ENCODE data around the gene EFNA5.
A peak's percentile ranks its signal among the peaks of the same experiment; 100 is the strongest.

Gene EFNA5

DNA sequence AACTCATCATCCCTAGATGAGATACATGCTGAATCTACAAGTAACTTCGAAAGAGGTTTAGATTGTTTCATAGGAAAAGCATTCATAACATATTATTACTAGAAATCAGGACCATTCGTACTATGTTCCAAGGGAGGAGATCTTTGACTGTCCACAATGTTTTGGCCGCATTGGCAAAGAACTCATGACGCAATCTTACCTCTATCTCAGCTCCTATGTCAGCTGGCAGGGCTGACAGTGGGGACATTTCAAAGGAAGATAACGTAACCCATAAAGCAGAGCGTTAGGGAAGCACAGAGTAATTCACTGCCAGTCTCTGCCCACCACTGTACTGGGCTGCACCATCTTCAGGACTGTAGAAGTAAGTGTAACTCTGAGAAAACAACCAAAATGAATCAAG lies 69.7 kb downstream of the EFNA5 start:
- DNase-seq, result no peak

DNA sequence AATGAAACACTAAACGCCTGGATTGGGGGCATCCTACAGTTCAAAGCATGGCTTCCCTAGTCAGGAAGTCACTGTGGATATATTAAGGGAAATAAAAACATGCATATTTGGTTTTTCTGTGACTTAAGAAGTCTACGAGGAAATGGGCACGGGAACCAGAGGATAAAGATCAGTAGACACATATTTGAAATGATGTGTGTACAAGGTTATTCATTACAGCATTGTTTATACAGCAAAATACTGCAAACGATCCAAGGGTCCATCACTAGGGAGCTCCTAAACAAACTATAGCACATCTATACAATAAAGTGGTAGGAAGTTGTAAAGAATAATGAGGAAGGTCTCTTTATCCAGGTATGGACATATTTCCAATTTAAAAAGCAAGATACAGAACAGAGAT lies 71.8 kb downstream of the EFNA5 start:
- DNase-seq, result no peak

DNA sequence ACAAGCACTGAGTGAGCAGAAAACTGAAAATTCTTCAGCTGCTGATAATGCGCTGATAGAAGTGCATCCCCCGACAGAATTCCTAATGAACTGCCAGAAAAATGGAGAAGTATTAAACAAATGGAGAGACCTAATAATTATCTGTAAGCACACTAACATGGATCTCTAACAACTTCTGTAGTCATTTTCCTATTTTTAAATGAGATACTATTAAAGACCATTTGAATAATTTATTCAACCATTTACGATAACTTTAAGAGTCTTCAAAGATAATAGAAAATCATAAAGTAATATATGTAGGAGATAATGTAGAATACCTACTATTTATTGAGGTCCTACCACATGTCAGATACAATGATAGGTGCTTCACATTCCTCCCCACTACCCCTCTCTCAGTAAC lies 72.9 kb downstream of the EFNA5 start:
- DNase-seq, result no peak

GRCh38 chr5:107597247-107597646 lies 73.5 kb downstream of the EFNA5 start:
- no peak for DNase-seq

DNA sequence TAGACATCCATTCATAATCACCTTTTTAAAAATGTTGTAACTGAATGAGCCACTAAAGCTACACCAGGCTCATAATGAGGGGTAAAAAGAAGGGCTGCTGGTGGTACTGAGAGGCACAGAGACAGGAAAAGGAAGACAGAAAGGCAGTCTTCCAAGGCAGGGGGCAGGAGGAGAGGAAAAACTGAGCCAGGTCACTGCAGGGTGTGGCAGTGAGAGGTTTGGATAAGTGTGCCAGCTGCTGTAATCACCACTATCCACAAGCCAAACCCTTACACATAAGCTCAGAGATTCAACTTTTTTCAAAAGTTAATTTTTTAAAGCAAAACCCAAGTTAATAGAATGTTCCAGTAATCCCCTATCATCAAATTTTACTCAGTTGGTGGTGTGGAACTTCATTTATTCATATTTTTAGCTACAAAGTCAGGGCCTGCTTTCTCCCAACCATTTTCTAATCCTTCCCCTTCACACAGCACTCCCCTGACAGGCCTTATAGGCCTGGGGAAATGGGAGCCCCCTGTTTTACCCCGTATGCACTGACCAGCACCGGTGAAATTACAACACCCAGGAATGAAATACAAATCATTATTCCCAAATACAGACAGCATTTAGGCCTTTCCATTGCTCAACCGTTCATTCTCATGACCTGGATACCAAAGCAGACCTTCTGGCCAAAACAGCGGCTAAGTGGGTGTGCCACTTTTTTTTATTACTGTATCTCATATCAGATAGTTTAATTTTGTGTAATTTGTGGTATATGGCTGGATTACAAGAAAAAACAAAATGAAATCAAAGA lies 76.3 kb downstream of the EFNA5 start:
- DNase-seq, result no peak

GRCh38 chr5:107593009-107593408 lies 77.7 kb downstream of the EFNA5 start:
- DNase-seq, result no peak

DNA sequence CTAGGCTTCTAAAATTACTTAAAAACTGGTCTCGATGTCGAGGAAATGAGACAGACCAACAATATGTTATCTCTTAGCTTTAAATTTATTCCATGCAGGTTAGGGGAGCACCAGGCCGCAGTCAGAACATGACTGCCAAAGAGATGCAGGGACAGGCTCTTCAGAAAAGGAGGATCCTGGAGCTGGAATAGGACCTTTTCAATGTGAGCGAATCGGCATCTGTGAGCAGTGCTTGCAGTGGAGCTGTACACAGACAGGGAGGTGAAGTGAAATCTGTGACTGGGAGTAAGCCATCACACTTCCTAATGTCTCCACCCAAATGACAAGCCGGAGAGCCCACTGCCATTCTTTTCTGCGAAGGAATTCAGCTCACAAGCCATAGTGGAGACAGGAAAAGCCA lies 78.2 kb downstream of the EFNA5 start:
- no peak for DNase-seq

DNA sequence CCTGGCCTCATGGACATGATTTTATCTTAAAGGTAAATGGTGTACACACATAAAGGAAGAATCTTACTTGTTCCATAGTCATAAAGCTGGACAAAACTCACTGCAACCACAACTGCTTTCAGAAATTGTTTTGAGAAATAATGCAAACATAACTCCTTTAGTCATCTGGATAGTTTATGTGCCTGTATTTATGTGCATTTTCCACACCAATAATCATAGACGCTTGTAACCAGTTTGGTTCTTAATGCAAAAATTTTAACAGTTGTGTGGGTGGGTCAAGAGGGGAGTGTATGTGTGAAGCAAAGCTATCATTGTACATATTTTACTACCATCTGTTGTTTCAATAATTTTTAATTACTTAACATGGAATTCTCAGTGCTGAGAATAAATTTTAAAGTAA lies 80.1 kb downstream of the EFNA5 start:
- no peak for DNase-seq

- no peak for DNase-seq
These were observed 81.1 kb downstream of the EFNA5 start for GRCh38 chr5:107589520-107590193.

- DNase-seq, result no peak
These were observed 88.1 kb downstream of the EFNA5 start for GRCh38 chr5:107582625-107583024.

GRCh38 chr5:107580889-107581820 lies 89.6 kb downstream of the EFNA5 start:
- peak; percentile 29 for DNase-seq

GRCh38 chr5:107578051-107578635 lies 92.6 kb downstream of the EFNA5 start:
- DNase-seq, result peak; percentile 15

DNA sequence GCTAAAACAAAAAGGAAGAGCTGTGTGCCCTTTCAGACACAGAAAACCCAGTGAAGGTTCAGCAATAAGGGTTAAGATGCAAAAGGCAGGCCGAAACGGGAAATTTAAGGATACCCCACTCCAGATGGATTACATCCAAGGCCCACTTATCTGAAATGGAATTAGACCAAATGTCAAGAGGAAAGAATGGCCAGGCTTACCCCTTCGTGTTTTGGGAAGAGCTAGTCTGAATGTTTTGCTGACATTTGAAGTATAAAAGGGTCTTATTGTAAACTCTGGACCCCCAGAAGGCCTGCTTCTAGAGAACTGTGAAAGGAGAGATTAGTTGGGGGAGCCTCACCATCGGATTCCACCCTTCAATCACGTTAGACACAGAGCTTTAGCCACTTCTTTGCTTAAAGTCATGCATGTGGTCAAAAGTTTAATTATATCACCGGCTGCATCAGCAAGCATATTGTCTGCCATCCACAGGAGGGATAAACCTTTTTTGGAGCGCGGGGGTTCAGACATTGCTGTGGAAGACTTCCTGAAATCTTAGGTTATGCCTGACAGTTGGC lies 93.3 kb downstream of the EFNA5 start:
- no peak for DNase-seq

GRCh38 chr5:107576736-107577393 lies 93.9 kb downstream of the EFNA5 start:
- DNase-seq, result no peak

DNA sequence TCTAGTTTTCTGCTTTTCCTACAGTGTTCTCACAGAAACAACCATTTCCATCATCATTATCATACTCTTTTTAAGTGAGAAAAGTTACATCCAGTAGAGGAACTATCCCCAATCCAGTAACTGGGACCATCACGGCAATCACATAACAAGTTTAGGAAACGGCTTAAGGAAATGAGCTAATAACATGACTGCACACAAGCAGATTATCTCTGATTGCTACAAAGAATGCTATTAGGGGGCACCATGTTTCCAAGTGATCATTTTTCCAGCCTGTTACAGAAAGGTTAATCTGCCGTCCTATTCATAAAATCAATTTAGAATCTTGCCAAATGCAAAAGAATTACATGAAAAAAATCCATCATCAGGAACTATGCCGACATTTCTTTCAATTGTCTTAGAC lies 94.6 kb downstream of the EFNA5 start:
- no peak for DNase-seq

DNA sequence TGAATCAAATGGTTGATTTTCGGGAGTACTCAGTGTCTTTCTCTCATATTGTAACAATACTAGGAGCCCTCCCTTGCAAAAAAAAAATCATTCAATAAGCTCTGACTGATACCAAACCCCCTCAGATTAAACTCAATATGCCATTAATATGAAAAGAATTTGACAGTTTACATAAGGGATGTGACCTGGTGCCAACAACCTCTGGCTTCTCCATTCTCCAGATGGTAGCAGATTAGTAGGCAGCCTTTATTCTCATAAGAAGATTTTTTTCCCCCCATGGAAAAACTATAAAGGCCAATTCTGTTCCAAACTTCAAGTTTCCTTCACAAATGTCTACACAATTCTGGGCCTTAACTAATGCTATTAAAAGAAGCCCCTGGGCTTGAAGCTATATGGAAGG lies 96.5 kb downstream of the EFNA5 start:
- no peak for DNase-seq

GRCh38 chr5:107572715-107573368 lies 97.9 kb downstream of the EFNA5 start:
- DNase-seq, result no peak

GRCh38 chr5:107571621-107572536 lies 98.9 kb downstream of the EFNA5 start:
- DNase-seq, result peak; percentile 85

DNA sequence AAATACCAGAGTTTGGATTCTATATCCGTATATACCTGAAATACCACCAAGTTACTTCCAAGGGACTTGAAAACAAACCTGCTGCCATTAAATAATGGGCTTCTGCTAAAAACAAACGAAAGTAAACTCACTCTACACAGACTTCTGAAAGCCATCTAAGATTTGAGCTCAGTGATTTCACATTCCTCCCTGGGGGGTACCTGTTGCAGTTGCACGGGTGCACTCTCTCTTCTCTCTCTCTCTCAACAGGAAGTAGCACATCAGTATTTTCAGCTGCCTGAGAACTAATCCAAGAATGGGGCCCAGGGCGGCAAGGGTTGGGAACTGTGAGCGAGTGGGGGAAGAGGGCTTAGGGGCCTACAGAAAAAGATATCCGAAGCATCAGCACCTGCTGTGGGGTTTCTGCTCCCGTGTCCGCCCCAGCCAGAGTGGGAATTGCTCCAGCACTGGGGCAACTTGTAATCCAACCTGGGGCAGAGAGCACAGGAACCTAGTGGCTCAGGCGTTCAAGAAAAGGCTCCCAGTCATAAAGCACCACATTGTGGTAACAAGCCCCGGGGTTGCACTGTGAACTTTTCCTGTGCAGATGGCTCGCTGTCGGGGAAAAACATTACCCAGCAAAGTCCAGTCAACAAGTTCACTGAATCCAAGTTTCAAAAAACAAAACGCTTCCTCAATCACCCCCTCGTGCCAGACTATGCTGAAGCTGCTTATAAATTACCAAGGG lies 99.8 kb downstream of the EFNA5 start:
- DNase-seq, result no peak

DNA sequence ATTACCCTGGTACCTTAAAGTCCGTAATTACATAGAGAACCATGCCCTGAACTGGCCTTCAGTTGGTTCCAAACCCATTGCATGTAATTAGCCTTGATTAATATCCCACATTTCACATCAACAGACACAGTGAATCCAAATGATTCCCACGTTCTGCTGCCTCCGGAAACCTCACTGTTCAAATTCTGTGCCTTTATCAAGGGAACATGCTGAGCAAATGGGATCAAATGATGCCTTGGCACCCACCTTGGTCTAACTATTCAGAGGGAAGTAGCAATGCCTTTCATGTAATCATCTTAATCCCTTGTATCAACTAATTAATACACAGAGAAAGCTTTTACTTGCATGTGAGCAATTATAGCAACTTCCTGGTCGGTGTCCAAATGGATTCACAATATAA lies 100.6 kb downstream of the EFNA5 start:
- DNase-seq, result no peak

Measured in HCEC 1CT (cell line).